ENCODE results near the gene HOXA11.

Gene HOXA11

DNA sequence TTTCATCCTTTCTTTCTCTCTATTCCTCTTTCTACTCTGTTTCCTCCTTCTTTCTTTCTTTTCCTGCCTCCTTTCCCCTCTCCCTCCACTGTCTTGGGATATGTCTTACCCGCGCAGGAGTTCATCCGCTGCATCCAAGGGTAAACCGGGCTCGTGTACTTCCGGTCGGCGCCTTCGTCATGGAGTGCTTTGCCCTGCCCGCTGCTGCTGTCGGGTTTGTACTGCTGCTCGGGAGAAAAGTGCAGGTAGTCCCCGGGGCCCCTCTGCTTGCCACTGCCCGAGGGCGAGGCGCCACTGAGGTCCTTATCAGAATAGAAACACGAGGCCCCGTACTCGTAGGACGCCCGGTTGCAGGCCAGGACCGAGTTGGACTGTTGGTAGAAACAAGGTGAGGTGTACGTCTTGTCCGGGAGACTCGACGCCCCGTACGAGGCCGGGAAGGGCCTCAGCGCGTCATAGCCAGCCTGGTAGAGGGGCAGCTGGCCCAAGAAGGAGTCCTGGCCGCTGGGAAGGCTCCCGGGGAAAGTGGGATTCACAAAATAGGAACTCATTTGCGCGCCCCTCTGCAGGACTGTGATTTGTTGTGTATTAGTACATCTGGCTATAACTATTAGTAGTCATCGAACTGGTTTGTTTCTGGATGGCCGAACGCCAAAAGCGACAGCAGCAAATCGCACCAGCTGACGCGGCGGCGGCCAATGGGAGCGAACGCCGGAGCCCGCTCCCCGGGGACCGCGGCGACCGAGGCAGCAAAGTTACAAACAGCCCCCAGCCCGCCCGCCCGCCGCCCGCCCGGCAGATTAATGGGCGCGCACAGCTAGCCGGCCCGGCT is 37.6 kb downstream of the HOXA11 start, which contains the start of gene HOXA6:
Gene HOXA6 (minus strand): TSS at position 576 of the 832 bp plus-strand sequence. CDS start 25 bp downstream, at position 551.
- peak; percentile 80 for DNase-seq (ENCODE audit: low spot score)

DNA sequence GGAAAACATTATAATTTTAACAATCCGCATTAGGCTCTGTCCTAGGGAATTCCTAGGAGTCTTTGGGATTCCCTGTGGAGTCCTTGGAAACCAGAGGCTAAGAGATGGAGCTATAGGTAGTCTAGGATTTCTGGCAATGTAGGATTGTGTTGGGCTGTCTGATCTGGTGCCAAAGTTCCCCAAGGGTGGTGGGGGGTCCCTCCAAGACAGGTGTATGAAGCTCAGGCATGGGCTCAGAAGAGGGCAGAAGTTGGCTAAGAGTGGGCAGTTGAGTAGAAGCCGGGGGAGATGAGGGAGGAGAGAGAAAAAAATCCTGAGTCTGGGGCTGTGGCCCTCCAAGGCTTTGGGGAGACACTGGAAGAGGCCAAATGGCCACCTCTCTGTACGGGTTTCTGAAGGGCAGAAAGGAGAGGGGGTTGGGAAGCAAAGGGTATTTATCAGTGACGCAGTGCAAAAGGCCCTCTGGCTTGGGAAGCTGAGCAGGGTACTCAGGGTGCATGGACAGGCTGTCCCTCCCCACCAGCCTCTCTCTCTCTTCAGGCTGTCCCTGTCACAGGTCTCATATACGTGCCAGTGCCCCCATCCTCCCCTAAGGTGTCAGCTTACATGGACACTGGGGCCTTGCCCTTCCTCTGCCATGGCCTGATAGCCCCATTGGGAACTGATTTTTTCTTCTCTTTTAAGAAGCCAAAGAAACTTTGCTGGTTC is 38.4 kb downstream of the HOXA11 start:
- DNase-seq (ENCODE audit: low spot score) = no peak

DNA sequence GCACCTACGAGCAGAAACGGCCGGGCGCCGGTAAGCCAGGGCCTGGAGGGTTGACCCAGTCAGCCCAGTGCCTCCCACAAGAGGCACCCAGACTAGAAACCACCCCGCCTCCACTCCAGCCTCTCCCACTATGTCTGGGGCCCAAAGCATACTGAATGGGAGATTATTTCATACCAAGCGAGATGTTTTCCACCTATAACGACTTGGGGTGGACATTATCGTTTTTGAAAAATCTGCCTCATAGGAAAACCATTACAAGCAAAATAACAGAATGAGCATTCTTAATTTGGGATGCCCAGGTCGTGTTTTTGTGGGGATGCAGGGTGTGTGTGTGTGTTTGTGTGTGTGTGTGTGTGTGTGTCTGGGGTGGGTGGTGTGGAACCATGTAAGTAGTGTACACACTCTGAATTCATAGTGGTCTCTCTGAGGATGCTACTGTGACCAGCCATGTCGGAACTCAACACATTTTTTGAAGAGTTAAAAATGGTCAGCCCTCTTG is 39.1 kb downstream of the HOXA11 start:
- no peak for DNase-seq (ENCODE audit: low spot score)

DNA sequence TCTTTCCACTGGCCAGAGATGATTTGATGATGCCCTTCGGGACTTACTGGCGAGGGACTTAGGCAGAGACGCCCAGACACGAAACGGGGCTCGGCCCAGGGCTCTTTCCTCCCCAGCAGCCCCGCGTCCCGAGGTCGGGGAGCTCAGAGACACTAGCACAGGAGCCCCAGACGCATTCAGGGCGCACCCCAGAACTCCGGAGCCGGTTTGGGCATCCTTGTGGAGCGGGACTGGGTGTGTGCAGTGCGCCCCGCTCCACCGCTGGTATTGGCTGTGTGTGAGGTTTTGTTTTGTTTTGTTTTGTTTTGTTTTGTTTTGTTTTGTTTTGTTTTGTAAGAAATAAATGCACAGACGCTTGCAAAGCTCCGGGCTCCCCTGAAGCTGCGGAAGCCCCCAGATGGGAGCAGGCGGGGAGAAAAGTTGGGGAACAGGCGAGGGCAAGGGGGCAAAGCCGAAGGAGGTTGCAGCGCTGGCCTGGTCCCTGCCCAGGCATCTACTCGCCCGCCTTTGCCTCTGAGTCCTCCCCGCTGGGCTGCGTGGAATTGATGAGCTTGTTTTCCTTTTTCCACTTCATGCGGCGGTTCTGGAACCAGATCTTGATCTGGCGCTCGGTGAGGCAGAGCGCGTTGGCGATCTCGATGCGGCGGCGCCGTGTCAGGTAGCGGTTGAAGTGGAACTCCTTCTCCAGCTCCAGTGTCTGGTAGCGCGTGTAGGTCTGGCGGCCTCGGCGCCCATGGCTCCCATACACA is 39.7 kb downstream of the HOXA11 start:
- no peak for DNase-seq (ENCODE audit: low spot score)

DNA sequence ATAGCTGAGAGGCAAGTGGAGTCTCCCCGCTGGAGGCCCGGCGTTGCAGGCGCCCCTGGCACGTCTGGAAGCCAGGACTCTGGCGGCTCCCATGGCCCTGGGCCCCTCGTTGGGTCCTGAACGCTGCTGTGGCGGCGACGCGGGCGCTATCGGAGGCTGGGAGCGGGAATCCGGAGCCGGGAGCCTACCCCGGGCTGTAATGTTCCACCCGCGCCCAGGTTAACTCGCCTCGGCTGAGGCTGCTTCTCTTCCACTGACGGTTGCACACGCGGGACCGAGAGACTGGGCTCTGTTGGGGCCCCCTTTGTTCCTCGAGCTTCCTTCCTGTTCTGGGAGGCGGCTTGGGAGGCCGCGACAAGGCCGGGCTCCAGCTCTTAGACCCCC is 40.3 kb downstream of the HOXA11 start:
- DNase-seq (ENCODE audit: low spot score) = no peak

DNA sequence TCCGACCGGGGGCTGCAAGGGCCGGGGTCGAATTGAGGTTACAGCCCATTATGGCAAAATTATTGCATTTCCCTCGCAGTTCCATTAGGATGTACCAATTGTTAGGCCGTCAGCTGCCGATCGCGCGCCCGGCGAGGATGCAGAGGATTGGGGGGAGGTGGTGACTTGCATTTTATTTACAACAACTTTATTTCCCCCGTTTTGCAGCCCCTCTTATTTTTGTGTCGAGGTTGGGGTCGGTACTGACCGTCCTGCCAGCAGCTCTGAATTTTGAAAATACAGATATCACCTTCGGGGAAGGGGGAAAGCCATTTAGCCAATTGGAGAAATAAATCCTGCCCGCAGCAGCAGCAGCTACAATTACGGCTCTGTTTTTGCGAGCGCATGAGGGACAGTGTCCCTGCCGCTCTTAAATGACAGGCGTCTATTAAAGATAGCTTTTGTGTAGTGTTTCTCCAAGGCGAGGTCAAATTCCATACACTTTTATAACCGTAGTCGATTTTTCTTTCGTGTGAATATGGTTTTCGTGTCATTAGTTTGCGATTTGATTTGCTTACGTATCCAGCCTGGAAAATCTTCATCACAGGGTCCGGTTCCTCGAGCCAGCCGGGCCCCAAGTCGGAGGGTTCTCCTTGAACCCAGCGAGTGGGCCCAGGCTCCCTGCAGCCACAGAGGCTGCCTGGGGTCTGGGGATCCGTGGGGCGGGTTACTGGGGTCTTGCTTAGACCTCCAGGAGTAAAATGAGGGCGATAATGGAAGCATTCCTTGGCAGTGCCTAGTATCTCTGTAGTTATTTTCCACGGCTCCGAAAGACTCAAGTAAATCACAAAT is 40.9 kb downstream of the HOXA11 start:
- DNase-seq (ENCODE audit: low spot score) = no peak

DNA sequence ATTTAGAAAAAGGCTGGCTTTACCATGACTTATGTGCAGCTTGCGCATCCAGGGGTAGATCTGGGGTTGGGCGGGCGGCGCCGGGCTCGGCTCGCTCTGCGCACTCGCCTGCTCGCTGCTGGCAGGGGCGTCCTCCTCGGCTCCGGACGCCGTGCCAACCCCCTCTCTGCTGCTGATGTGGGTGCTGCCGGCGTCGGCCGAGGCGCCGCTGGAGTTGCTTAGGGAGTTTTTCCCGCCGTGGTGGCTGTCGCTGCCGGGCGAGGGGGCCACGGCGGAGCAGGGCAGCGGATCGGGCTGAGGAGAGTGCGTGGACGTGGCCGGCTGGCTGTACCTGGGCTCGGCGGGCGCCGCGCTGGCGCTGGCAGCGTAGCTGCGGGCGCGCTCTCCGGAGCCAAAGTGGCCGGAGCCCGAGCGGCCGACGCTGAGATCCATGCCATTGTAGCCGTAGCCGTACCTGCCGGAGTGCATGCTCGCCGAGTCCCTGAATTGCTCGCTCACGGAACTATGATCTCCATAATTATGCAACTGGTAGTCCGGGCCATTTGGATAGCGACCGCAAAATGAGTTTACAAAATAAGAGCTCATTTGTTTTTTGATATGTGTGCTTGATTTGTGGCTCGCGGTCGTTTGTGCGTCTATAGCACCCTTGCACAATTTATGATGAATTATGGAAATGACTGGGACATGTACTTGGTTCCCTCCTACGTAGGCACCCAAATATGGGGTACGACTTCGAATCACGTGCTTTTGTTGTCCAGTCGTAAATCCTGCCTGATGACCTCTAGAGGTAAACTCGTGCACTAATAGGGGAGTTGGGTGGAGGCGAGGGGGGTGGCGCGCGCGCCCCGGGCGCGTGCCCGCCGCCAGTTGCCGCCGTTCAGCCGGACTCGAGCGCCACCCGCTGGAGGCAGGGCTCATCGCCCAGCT is 41.7 kb downstream of the HOXA11 start, which contains the start of gene HOXA5:
Gene HOXA5 (minus strand): TSS at position 659 of the 927 bp plus-strand sequence. CDS start 74 bp downstream, at position 585.
- peak; percentile 97 for DNase-seq (ENCODE audit: low spot score)

DNA sequence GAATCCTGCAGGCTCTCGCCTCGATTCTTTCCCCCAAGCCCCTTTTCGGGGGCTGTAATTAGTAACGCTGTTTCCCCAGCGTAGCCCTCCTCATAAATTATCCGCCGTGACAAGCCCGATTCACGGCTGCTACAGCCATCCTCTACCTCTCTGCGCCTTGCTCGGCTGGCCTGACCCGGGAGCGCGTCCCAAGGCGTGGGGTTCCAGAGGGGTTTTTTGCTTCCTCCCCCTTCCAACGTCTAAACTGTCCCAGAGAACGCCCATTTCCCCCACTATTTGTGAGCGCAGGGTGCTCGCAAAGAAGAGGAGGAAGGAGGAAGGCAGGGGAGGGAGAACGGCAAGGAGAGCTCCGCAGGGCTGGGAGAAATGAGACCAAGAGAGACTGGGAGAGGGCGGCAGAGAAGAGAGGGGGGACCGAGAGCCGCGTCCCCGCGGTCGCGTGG is 42.4 kb downstream of the HOXA11 start:
- DNase-seq (ENCODE audit: low spot score) = no peak

DNA sequence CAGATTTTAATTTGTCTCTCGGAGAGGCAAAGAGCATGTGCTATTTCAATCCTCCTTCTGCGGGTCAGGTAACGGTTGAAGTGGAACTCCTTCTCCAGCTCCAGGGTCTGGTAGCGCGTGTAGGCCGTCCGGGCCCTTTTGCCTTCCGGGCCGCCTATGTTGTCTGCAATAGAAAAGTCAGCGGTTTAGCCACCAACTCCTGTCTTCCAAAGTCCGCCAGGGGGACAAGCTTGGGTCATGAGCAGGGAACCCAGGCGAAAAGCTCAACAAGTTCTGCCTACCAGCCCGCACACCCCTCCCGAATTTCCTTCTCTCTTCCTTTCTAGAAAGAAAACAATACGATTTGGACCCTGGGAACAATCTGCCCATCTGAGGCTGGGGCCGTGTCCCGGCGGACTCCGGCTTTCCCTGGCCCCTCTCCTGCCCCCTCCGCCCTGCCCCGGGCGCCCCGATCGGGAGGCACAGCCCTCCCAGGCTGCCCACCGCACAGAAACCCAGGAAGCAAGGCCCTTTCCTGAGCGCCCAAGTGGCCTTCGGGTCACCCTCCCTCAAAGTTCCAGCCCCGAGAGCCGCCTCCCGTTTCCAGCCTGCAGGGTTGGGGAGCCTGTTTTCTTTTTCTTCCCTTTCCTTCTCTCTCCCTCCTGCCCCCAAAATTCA is 43.0 kb downstream of the HOXA11 start:
- DNase-seq (ENCODE audit: low spot score) = peak; percentile 67

DNA sequence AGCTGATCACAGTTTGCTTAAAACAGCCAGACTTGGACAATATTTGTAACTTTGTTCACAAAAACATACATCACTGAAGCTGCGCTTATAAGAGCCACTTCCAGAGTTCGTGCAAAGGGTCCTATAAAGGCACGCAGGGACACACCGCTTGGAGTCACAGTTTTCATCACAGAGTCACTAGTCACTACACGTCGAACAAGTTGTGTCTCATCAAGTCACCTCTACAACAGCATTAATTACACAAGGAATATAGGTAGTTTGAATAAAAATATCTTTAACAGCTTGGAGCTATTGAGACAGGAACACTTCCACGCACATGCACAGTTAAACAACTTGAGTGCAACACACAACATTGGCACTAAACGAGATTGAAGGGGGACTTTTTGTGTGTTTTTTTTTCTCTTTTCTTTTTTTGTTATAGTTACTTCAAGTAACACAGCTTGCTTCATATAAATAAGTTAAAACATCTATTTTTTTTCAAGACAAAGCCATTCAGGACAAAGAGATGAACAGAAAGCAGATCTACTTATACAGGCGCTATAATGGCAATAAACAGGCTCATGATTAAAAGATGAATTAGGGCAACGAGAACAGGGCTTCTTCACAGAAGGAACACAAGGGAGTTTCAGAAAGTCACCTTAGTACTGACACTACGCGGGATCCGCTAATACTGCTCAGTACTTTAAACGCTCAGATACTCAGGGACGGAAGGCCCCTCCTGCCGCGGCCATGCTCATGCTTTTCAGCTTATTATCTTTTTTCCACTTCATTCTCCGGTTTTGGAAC is 43.7 kb downstream of the HOXA11 start:
- DNase-seq (ENCODE audit: low spot score) = no peak

DNA sequence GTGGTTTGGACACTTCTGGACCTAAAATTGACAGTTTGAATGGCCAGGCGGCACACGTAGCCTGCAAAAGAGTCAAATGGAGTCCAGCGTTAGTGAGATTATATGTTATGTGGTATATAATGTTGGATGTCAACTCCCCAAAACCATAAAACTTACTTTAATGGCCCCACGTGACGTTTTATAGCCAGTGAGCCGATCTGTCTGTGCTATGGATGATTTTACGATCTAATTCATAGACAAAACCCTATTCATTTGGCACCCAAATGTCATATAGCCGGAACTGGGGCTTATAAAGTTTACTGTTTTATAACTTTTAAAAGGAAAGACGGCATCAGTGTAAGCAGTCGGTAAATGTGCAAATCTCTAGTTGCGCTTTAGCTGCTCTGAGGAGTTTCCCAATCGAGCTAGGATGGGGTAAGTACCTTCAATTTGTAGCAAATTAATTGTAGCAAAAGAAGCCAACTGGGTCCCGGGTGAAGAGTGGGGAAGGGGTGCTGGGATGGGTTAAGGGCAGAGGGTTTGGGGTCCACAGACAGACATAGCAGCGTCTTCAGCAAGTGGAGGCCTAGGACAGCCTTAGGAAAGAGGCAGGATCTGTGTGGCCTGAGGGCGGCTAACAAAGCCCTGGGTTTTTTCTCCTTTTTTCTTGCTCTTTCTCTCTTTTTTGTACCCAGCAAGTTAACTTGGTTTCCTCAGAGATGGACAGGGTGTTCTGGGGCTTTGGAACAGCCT is 44.7 kb downstream of the HOXA11 start:
- DNase-seq (ENCODE audit: low spot score) = no peak

DNA sequence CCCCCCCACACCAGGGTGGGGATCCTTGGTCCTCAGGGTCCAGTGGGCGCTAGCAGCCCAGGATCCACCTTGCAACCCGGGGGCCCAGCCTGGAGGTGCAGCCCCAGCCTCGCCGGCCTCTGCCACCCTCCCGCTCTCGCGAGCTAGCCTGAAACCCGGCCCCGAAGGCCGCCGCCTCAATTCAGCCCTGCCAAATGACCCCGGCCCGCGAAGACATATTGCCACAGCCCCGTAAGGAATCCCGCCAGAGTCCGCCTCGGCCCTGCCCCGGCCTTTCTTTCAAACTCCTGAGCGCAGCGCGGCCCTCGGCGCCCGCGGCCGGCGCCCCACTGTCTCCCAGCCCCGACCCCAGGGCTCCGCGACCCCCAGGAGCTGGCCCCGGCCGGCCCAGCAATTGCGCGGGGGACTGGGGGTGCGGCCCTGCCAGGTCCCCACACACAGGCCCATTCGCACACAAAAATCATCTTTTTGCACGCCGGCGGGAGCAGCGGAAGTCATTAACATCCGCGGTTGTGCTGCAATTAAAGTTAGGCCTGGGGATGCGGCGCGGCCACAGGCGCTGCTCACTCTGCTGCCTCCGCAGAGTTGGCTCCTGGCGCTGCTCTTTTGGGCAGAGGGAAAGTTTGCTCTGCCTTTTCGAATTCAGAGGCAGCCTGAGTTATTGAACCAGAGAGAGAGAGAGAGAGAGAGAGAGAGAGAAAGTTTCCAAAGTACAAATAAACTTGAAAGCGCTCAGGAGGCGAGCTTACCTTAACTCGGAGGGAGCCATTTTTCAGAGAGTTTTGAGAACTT is 45.5 kb downstream of the HOXA11 start:
- DNase-seq (ENCODE audit: low spot score) = no peak

DNA sequence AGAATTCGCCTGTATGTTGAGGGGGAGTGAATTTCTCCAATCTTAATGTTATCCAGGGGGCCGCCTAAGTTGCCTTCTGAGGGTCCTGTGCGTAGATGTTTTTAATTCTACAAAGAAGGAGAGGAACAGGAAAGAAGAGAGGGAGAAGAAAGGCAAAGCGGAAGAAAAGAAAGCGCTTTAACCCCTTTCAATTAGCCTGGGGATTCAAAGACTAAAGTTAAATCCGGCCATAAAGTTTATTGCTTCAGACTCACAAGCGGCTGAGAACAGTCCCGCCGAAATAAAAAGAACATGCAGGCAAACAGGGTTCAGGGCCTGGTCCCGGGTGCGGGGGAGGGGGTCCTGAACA is 46.1 kb downstream of the HOXA11 start:
- no peak for DNase-seq (ENCODE audit: low spot score)

DNA sequence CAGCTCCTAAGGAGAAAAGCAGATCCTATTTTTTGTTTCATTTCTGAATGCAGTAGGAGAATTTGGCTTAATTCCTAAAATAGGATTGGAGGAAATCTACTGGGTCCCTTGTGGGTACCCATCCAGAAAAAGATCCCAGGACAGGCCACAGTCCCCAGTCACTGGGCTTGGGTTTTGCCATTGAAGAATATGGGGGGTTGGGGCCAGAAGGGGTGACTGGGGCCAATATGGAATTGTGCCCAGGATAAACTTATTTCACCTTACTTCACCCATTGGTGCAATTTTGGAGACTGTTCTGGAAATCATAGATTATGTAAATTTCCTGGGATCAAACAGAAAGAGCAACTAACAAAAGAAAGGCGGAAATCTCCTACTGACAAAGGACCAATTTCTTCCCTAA is 46.6 kb downstream of the HOXA11 start:
- DNase-seq (ENCODE audit: low spot score) = no peak

DNA sequence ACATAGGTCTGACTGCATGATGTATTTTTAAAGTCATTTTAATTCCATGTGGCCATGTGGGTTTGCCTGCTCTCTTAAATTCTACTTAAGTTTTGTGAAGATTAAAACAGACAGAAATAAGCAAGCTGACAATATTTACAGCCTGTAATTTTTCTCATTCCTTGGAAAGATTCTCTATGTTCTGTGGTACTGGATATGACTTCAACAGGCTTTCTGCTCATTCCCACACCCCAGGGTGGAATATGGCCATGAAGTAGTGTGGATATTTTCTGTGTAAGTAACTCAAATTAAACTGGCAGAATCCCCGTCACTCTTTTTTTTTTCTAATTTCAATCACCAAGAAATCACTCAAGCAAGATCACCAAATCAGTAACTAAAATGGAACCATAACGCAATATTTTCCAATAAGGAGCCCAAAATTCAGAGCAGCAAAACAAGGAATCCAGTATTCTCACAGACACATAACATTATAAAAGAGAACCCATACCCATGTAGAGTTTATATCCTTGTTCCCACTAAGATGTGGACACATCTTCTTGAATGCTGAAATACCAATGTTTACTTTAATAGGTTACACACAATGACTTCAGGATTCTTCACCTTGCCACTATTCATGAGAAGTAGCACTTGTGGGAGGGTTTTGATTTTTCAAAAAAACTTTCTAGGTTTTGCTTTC is 47.3 kb downstream of the HOXA11 start:
- DNase-seq (ENCODE audit: low spot score) = no peak

DNA sequence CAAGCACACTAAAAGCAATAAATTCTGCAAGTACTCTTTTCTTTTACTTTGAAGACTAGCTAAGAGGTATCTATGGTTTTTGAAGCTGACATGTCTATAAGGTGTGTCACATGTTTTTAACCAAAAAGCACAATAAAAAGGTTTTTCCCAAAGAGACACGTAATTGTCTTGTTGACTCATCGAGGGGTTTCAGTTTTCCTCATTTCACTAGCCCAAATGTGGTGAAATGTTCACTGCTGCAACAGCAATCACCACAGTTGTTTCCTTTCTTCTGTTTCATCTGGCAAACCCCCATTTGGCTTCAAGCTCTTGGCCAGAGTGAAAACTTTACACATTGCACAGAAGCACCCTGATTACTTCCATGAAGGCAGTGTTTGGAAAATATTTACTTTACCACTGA is 50.6 kb downstream of the HOXA11 start:
- peak; percentile 62 for DNase-seq (ENCODE audit: low spot score)
